ENCODE measurements around the gene FGD3. TPM values are rescaled to one million over a fixed set of nuclear protein-coding genes. Genes with fewer than 3 reads are reported as not detected.

FGD3 gene
- total and polyA plus RNA-seq, 9 of the 15 experiments (the other 6 are each of a cell fraction or from before 2014, with no cell fraction given): 0.07 to 1.3 (median 0.29) TPM

DNA sequence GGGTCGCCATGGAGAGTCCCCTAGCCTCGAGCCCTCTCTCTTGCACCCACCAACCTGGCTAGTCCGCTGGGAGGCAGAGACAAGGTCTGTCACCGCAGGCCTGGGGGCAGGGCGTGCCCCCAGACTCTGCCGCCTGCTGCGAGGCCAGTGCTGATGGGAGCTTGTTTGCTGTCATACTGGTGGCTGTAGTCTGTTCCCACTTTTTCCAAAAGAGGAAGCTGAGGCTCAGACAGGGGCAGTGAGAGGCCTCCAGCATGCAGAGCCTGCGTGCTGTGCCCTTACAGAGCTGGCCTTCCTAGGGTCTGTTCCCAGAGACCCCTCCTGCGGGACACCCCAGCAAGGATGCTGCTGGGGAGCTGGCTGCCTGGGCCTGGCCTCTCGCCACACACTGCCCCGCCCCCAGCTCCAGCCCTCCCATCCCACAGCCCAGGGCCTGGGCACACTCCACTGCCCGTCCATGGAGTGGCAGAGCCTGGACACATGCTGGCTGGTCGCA is 90.2 kb downstream of the FGD3 start:
- Histone ChIP-seq H3K4me1 (replicated peaks in 1 of 2; ENCODE audit: control insufficient read depth in 2 of 2, insufficient read depth in 2 of 2, low read length in 2 of 2) (peaks cover 0 to 49% of the 10 kb centered on the region in 2 experiments; a peak in 2 of 5 replicates), H3K79me2 (ENCODE audit: control insufficient read depth, insufficient read depth, low read length) (no peaks in the 10 kb centered on the region), H2AFZ (ENCODE audit: low read depth, low read length) (no peak overlapping the region), H3K9me1 (ENCODE audit: control insufficient read depth, insufficient read depth, low read length) (peaks cover under 1% of the 10 kb centered on the region), H3K9ac (ENCODE audit: insufficient read depth in 1 of 2, low read depth in 2 of 2, low read length in 2 of 2) (0 out of 4 replicates have a peak overlapping the region, but pooled peaks of 1 of the 2 experiments have one; percentile 45), H3K27me3 (ENCODE audit: control insufficient read depth in 2 of 2, insufficient read depth in 2 of 2, low read length in 2 of 2) (peaks cover 6 to 30% of the 10 kb centered on the region in 2 experiments; a peak in 3 of 5 replicates), H4K20me1 (replicated peaks; ENCODE audit: control insufficient read depth, insufficient read depth, low read length) (no peaks in the 10 kb centered on the region), H3K4me3 (no peak overlapping the region), H3K9me3 (replicated peaks; ENCODE audit: control insufficient read depth, insufficient read depth, low read depth, low read length) (no peaks in the 10 kb centered on the region), H3K27ac (ENCODE audit: extremely low read depth, low read depth, low read length) (no peak overlapping the region), H3K4me2 (ENCODE audit: insufficient read depth, low read length) (no peak overlapping the region), H3K36me3 (ENCODE audit: control insufficient read depth, insufficient read depth, low read length) (no peaks in the 10 kb centered on the region)
- POLR2A ChIA-PET: interaction anchor here (0.5 to 0.8 kb wide), 2 partner anchors 12 to 54 kb away, joined by 3 read pairs; no protein-coding TSS in a partner anchor
- TF ChIP-seq YY1 (IDR thresholded peaks at IDR 0.05; ENCODE audit: borderline replicate concordance in 1 of 3, control insufficient read depth in 1 of 3, extremely low read depth in 1 of 3, insufficient read depth in 3 of 3, insufficient read length in 1 of 3, insufficient replicate concordance in 2 of 3, low read depth in 1 of 3, low read length in 2 of 3) (no peak), SPI1 (IDR thresholded peaks at IDR 0.05; ENCODE audit: borderline replicate concordance, low read depth, low read length) (peak; percentile 15; the same call in 1 of the 2 replicates), TEAD4 (IDR thresholded peaks at IDR 0.05; ENCODE audit: low read length) (no peak), TEAD4 (CRISPR knock-in tag; IDR thresholded peaks at IDR 0.05; ENCODE audit: borderline replicate concordance) (no peak)
- TF ChIP-seq, protein P1, sequence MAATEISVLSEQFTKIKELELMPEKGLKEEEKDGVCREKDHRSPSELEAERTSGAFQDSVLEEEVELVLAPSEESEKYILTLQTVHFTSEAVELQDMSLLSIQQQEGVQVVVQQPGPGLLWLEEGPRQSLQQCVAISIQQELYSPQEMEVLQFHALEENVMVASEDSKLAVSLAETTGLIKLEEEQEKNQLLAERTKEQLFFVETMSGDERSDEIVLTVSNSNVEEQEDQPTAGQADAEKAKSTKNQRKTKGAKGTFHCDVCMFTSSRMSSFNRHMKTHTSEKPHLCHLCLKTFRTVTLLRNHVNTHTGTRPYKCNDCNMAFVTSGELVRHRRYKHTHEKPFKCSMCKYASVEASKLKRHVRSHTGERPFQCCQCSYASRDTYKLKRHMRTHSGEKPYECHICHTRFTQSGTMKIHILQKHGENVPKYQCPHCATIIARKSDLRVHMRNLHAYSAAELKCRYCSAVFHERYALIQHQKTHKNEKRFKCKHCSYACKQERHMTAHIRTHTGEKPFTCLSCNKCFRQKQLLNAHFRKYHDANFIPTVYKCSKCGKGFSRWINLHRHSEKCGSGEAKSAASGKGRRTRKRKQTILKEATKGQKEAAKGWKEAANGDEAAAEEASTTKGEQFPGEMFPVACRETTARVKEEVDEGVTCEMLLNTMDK (IDR thresholded peaks at IDR 0.05; ENCODE audit: borderline replicate concordance, insufficient read depth, low read depth, low read length, poor library complexity, severe bottlenecking): no peak
- TF ChIP-seq, protein P2, sequence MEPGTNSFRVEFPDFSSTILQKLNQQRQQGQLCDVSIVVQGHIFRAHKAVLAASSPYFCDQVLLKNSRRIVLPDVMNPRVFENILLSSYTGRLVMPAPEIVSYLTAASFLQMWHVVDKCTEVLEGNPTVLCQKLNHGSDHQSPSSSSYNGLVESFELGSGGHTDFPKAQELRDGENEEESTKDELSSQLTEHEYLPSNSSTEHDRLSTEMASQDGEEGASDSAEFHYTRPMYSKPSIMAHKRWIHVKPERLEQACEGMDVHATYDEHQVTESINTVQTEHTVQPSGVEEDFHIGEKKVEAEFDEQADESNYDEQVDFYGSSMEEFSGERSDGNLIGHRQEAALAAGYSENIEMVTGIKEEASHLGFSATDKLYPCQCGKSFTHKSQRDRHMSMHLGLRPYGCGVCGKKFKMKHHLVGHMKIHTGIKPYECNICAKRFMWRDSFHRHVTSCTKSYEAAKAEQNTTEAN (CRISPR knock-in tag; IDR thresholded peaks at IDR 0.05): no peak
- FAIRE-seq: no peak
- WGBS (ENCODE audit: insufficient coverage, low coverage, missing lambda C conversion rate): 8% methylated on average over 13 of the region's 13 CpGs
- BruUV-seq (replicated peaks): no TSS peak
- ATAC-seq: no peak
- CTCF ChIA-PET (ENCODE audit: low intra/inter-chr PET ratio): interaction anchor here (0.6 kb wide), 1 partner anchor 53 kb away, joined by 3 read pairs; no protein-coding TSS in a partner anchor
- intact Hi-C loops (cut with micrococcal nuclease) (no loop called here), in situ Hi-C loops (cut with MboI) (no loop called here)
- DNase-seq (ENCODE audit: extremely low read depth in 1 of 4, low spot score in 3 of 4): no peak

Data from K562 (cell line).